Esophagus squamous epithelium (tissue), 4 donors: Measurements from ENCODE around the gene AP4B1.

Experiments used
- POLR2A ChIP-seq, 4 donors: fragments of 450-650 bp; IDR thresholded peaks; one replicate each; pipeline ENCODE4 v1.6.1; 2017; ENCODE audit warnings: antibody characterized with exemption in 4 of 4, mild to moderate bottlenecking in 4 of 4, moderate library complexity in 3 of 4
- TF ChIP-seq, protein P1 (sequence below), 6 experiments: fragments of 450-650 bp in 4 of 6; fragments of 200-600 bp in 2 of 6; sonication (generic) in 2 of 6; IDR thresholded peaks; one replicate each; pipeline ENCODE4 v1.5.1; 2016 to 2019; ENCODE audit warnings: antibody characterized with exemption in 6 of 6, mild to moderate bottlenecking in 4 of 6, moderate library complexity in 4 of 6

DNA sequence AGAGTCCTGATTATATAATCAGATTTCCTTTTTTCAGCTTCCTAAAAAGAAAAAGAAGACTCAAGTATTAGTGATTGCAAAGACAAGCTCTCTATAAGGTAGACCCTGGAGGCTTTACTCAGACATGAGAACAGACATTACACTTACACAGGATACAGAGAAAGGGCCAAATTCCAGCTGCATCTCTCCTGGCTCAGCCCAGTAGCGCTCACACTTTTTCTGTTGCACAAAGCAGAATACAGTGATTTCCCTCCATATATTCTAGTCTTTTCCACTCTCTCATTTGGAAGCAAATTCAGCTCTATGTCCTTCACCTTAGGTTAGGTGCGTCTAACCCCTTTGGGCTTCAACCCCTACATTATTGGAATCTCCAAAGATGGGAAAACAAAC lies 48.2 kb downstream of the AP4B1 start:
- TF ChIP-seq, protein P1, sequence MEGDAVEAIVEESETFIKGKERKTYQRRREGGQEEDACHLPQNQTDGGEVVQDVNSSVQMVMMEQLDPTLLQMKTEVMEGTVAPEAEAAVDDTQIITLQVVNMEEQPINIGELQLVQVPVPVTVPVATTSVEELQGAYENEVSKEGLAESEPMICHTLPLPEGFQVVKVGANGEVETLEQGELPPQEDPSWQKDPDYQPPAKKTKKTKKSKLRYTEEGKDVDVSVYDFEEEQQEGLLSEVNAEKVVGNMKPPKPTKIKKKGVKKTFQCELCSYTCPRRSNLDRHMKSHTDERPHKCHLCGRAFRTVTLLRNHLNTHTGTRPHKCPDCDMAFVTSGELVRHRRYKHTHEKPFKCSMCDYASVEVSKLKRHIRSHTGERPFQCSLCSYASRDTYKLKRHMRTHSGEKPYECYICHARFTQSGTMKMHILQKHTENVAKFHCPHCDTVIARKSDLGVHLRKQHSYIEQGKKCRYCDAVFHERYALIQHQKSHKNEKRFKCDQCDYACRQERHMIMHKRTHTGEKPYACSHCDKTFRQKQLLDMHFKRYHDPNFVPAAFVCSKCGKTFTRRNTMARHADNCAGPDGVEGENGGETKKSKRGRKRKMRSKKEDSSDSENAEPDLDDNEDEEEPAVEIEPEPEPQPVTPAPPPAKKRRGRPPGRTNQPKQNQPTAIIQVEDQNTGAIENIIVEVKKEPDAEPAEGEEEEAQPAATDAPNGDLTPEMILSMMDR (IDR thresholded peaks at IDR 0.05), result no peak
- no peak for TF ChIP-seq POLR2A (IDR thresholded peaks at IDR 0.05)
